Activated CD8-positive, alpha-beta memory T cell treated with anti-CD3 and anti-CD28 coated beads, Interleukin-2, amount 50 U/mL, for 48 hours (primary cell): ENCODE measurements around the gene CCDC91.
"Not testable (repeated sequence)": the region's sequence is repeated elsewhere in the genome, so short reads cannot be mapped to it uniquely, and the experiment has no call there.

ENCODE experiments used
- DNase-seq: peaks from one replicate; pipeline ENCODE4 v3.0.0-alpha.2; 2020

CCDC91 gene

GRCh38 chr12:28296287-28296686 lies 106.0 kb downstream of the CCDC91 start:
- DNase-seq: no peak

- DNase-seq: no peak
These were observed 112.9 kb downstream of the CCDC91 start for GRCh38 chr12:28303192-28303591.

GRCh38 chr12:28306535-28306934 lies 116.3 kb downstream of the CCDC91 start:
- no peak for DNase-seq

GRCh38 chr12:28308891-28309290 lies 118.6 kb downstream of the CCDC91 start:
- DNase-seq: no peak

GRCh38 chr12:28313631-28314030 lies 123.4 kb downstream of the CCDC91 start:
- no peak for DNase-seq

GRCh38 chr12:28316049-28316448 lies 125.8 kb downstream of the CCDC91 start:
- DNase-seq: no peak

- no peak for DNase-seq
These were observed 128.0 kb downstream of the CCDC91 start for GRCh38 chr12:28318273-28318672.

GRCh38 chr12:28320353-28320752 lies 130.1 kb downstream of the CCDC91 start:
- DNase-seq: no peak

- DNase-seq: no peak
These were observed 137.5 kb downstream of the CCDC91 start for GRCh38 chr12:28327722-28328121.

GRCh38 chr12:28328967-28329366 lies 138.7 kb downstream of the CCDC91 start:
- no peak for DNase-seq

GRCh38 chr12:28329727-28330126 lies 139.5 kb downstream of the CCDC91 start:
- not testable (repeated sequence) for DNase-seq

GRCh38 chr12:28330232-28330631 lies 140.0 kb downstream of the CCDC91 start:
- DNase-seq: not testable (repeated sequence)

GRCh38 chr12:28331130-28331529 lies 140.9 kb downstream of the CCDC91 start:
- DNase-seq: no peak

GRCh38 chr12:28340261-28341045 lies 150.2 kb downstream of the CCDC91 start:
- no peak for DNase-seq

GRCh38 chr12:28343713-28344112 lies 153.5 kb downstream of the CCDC91 start:
- DNase-seq: no peak

GRCh38 chr12:28346567-28346966 lies 156.3 kb downstream of the CCDC91 start:
- DNase-seq: no peak

GRCh38 chr12:28349196-28349595 lies 158.9 kb downstream of the CCDC91 start:
- DNase-seq: no peak

GRCh38 chr12:28350502-28350901 lies 160.2 kb downstream of the CCDC91 start:
- DNase-seq: no peak

GRCh38 chr12:28351414-28351813 lies 161.2 kb downstream of the CCDC91 start:
- no peak for DNase-seq

- no peak for DNase-seq
These were observed 164.9 kb downstream of the CCDC91 start for GRCh38 chr12:28355161-28355560.

GRCh38 chr12:28360253-28360652 lies 170.0 kb downstream of the CCDC91 start:
- DNase-seq: no peak

- no peak for DNase-seq
These were observed 177.1 kb downstream of the CCDC91 start for GRCh38 chr12:28367326-28367725.

- no peak for DNase-seq
These were observed 177.7 kb downstream of the CCDC91 start for GRCh38 chr12:28367993-28368392.

- no peak for DNase-seq
These were observed 179.2 kb downstream of the CCDC91 start for GRCh38 chr12:28369483-28369882.

GRCh38 chr12:28374556-28374955 lies 184.3 kb downstream of the CCDC91 start:
- no peak for DNase-seq
